Mammary epithelial cell (primary cell): ENCODE measurements around the gene PAPSS2.

Source experiments
- EZH2 ChIP-seq: IDR thresholded peaks from 2 replicates; pipeline ENCODE4 v1.6.1; 2012; ENCODE audit warnings: low read length, inconsistent platforms, borderline replicate concordance
- TF ChIP-seq, protein P1 (sequence below), 2 donors: IDR thresholded peaks in 1 of 2; conservative IDR thresholded peaks in 1 of 2; 2 replicates each; pipeline ENCODE4 v1.5.1; 2011 to 2012; ENCODE audit warnings: inconsistent platforms in 2 of 2, low read length in 2 of 2, mild to moderate bottlenecking in 2 of 2, control low read depth in 1 of 2, low read depth in 1 of 2; ENCODE audit not compliant: insufficient read depth in 1 of 2; ENCODE audit errors: extremely low read depth in 1 of 2

DNA sequence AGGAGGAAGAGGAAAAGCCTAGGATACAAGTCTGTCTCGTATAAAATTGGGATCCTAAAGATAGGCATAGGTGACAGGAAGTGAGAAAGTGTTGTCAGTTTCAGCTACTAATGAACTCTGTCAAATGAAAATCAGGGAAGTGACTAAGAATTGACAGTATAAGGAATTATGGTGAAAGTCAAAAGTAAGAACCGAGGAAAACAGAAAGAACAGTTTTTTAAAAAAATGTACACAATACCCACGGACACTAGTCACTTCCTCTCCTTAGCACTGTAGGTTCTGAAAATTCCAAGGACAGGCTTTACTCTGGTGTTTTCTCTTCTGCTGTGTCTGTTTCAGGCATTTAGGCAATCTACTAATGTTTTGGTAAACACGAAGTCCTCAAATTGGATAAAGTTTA, 116.1 kb downstream of the PAPSS2 start:
- TF ChIP-seq, protein P1, sequence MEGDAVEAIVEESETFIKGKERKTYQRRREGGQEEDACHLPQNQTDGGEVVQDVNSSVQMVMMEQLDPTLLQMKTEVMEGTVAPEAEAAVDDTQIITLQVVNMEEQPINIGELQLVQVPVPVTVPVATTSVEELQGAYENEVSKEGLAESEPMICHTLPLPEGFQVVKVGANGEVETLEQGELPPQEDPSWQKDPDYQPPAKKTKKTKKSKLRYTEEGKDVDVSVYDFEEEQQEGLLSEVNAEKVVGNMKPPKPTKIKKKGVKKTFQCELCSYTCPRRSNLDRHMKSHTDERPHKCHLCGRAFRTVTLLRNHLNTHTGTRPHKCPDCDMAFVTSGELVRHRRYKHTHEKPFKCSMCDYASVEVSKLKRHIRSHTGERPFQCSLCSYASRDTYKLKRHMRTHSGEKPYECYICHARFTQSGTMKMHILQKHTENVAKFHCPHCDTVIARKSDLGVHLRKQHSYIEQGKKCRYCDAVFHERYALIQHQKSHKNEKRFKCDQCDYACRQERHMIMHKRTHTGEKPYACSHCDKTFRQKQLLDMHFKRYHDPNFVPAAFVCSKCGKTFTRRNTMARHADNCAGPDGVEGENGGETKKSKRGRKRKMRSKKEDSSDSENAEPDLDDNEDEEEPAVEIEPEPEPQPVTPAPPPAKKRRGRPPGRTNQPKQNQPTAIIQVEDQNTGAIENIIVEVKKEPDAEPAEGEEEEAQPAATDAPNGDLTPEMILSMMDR (conservative IDR thresholded peaks at IDR 0.05 in 1 of 2, IDR thresholded peaks at IDR 0.05 in 1 of 2; ENCODE audit: extremely low read depth in 1 of 2, insufficient read depth in 1 of 2, low read depth in 1 of 2, low read length in 2 of 2) = no peak
- TF ChIP-seq EZH2 = no peak
